ENCODE data around the gene POLR2C. TPM values are rescaled to one million over a fixed set of nuclear protein-coding genes. Genes with fewer than 3 reads are reported as not detected.

POLR2C gene
- total RNA-seq, 1 experiment from 2014 or later: 47.8 TPM

DNA sequence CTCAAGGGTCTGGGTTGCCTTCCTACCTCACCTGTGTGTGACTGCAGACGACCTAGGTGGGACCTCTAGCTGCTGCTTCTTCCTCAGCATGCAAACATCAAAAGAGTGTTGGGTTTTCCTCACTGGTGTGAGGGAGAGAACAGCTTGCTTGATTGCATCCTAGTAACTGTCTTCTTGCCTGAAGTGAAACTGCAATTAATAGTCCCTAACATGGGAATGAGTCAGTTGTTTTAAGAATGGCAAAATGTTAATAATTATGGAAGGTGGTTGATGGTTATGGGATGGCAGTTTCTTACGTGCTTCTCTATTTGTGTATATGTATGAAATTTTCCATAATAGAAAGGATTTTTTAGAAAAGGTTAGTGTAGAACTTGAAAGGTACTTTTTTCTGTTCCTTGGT is 5.9 kb downstream of the POLR2C start:
- Histone ChIP-seq H3K27me3 (ENCODE audit: insufficient read depth, low read depth) (no peaks in the 10 kb centered on the region), H2AFZ (no peak overlapping the region), H3K27ac (no peak overlapping the region), H4K20me1 (ENCODE audit: insufficient read depth) (0 out of 2 replicates have a peak, but pooled peaks cover 5% of the 10 kb centered on the region), H3F3A (ENCODE audit: insufficient read depth, low read depth) (no peaks in the 10 kb centered on the region), H3K4me2 (no peak overlapping the region), H3K79me2 (ENCODE audit: low read depth) (peaks cover 10% of the 10 kb centered on the region), H3K9me3 (ENCODE audit: insufficient read depth, low read depth) (no peaks in the 10 kb centered on the region), H3K4me1 (replicated peaks; ENCODE audit: insufficient read depth) (peaks cover 10% of the 10 kb centered on the region), H3K4me3 (no peak overlapping the region), H3K9me2 (ENCODE audit: insufficient read depth) (no peaks in the 10 kb centered on the region), H3K36me3 (ENCODE audit: low read depth) (peaks cover 18% of the 10 kb centered on the region; the same call in 1 of the 2 replicates)
- no peak for DNase-seq
- TF ChIP-seq EZH2 (IDR thresholded peaks at IDR 0.05; ENCODE audit: low read depth) (no peak), CTCF (conservative IDR thresholded peaks at IDR 0.05) (no peak)
- POLR2A ChIA-PET (ENCODE audit: unreplicated experiment): no interaction called here
- no TSS peak for BruUV-seq (replicated peaks)
- CTCF ChIA-PET: no interaction called here
- intact Hi-C loops (cut with micrococcal nuclease; ENCODE audit: unreplicated experiment): no loop called here

DNA sequence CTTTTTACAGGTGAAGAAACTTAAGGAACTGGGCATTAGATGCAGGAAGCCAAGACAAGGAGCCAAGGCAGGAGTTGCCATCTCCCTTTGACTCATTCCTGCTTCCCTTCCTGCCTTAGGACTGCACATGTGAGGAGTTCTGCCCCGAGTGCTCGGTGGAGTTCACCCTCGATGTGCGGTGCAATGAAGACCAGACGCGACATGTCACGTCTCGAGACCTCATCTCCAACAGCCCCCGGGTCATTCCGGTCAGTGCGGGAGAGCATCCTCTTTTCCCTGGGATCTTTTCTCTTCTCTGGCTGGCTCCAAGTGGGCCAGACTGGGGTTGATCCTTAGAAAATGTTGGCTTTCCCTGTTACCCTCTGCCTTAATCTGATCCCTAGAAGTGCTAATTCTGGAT is 6.6 kb downstream of the POLR2C start:
- H4K20me1 ChIP-seq (ENCODE audit: insufficient read depth): 0 out of 2 replicates have a peak, but pooled peaks cover 5% of the 10 kb centered on the region

DNA sequence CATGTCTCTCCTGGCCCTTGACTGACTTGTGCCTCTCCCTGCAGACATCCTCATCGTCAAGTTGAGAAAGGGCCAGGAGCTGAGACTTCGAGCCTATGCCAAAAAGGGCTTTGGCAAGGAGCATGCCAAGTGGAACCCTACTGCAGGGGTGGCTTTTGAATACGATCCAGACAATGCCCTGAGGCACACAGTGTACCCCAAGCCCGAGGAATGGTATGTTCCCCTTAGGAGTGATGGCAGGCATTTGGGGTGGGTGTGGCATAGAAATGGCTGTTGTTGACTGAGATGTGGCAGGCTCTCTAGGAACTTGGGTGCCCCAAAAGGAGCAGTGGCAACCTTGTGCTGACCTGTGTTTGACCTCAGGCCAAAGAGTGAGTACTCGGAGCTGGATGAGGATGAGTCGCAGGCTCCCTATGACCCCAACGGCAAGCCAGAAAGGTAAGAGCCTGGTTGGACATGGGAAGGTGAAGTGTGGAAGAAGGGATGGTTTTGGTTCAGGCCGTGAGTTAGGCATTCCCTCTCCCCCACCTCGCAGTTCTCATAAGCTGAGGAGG is 7.5 kb downstream of the POLR2C start:
- Histone ChIP-seq H2AFZ (no peak overlapping the region), H3K9me3 (ENCODE audit: insufficient read depth, low read depth) (no peaks in the 10 kb centered on the region), H3K4me1 (replicated peaks; ENCODE audit: insufficient read depth) (no peaks in the 10 kb centered on the region), H3K9me2 (ENCODE audit: insufficient read depth) (no peaks in the 10 kb centered on the region), H3K27ac (no peak overlapping the region), H3F3A (ENCODE audit: insufficient read depth, low read depth) (no peaks in the 10 kb centered on the region), H3K4me3 (no peak overlapping the region), H3K36me3 (ENCODE audit: low read depth) (peaks cover 14% of the 10 kb centered on the region; the same call in 1 of the 2 replicates), H3K27me3 (ENCODE audit: insufficient read depth, low read depth) (no peaks in the 10 kb centered on the region), H4K20me1 (ENCODE audit: insufficient read depth) (0 out of 2 replicates have a peak, but pooled peaks cover 2% of the 10 kb centered on the region), H3K4me2 (no peak overlapping the region), H3K79me2 (ENCODE audit: low read depth) (no peaks in the 10 kb centered on the region)
- ChIA-PET CTCF (no interaction called here), POLR2A (ENCODE audit: unreplicated experiment) (no interaction called here)
- DNase-seq: no peak
- intact Hi-C loops (cut with micrococcal nuclease; ENCODE audit: unreplicated experiment): no loop called here
- BruUV-seq (replicated peaks): no TSS peak
- TF ChIP-seq CTCF (conservative IDR thresholded peaks at IDR 0.05): no peak
- no peak for TF ChIP-seq EZH2 (IDR thresholded peaks at IDR 0.05; ENCODE audit: low read depth)

More for the DNA sequence above, 6.6 kb downstream of the POLR2C start:
- Histone ChIP-seq H2AFZ (no peak overlapping the region), H3K79me2 (ENCODE audit: low read depth) (peaks cover 3% of the 10 kb centered on the region), H3K36me3 (ENCODE audit: low read depth) (peaks cover 18% of the 10 kb centered on the region; the same call in 1 of the 2 replicates), H3K9me2 (ENCODE audit: insufficient read depth) (no peaks in the 10 kb centered on the region), H3K27me3 (ENCODE audit: insufficient read depth, low read depth) (no peaks in the 10 kb centered on the region), H3K9me3 (ENCODE audit: insufficient read depth, low read depth) (no peaks in the 10 kb centered on the region), H3K27ac (no peak overlapping the region), H3K4me3 (no peak overlapping the region), H3K4me2 (no peak overlapping the region), H3F3A (ENCODE audit: insufficient read depth, low read depth) (no peaks in the 10 kb centered on the region), H3K4me1 (replicated peaks; ENCODE audit: insufficient read depth) (peaks cover 3% of the 10 kb centered on the region; the same call in 1 of the 2 replicates)
- BruUV-seq (replicated peaks): no TSS peak
- intact Hi-C loops (cut with micrococcal nuclease; ENCODE audit: unreplicated experiment): no loop called here
- POLR2A ChIA-PET (ENCODE audit: unreplicated experiment): no interaction called here
- no peak for TF ChIP-seq EZH2 (IDR thresholded peaks at IDR 0.05; ENCODE audit: low read depth)
- TF ChIP-seq CTCF (conservative IDR thresholded peaks at IDR 0.05): no peak
- DNase-seq: no peak
- CTCF ChIA-PET: no interaction called here
